CD8-positive, alpha-beta memory T cell (primary cell): ENCODE data around the gene PPTC7. TPM values are rescaled to one million over a fixed set of nuclear protein-coding genes. Genes with fewer than 3 reads are reported as not detected.

Source experiments
- CTCF ChIA-PET: fragments of 350-600 bp; sonication (Branson Sonifier 250); formaldehyde crosslinking; loops from one replicate; lab custom pipeline; 2021; ENCODE audit warnings: antibody characterized with exemption; lab: Charles Lee
- POLR2A ChIA-PET: fragments of 350-600 bp; sonication (Branson Sonifier 250); formaldehyde crosslinking; loops from one replicate; lab custom pipeline; 2021; ENCODE audit warnings: antibody characterized with exemption; lab: Charles Lee
- DNase-seq, 5 donors: peaks; one replicate each; pipeline versions ENCODE4 v3.0.0 to v3.0.0-alpha.2; 2020 to 2022; ENCODE audit warnings: mixed read lengths in 1 of 5
- H3K27ac ChIP-seq: one replicate; pipeline ENCODE4 v1.7.0; 2013; ENCODE audit warnings: low read depth, mild to moderate bottlenecking, low read length, moderate library complexity
- H3K27me3 ChIP-seq: 2 replicates; pipeline ENCODE4 v1.7.0; 2013; ENCODE audit warnings: low read length, mild to moderate bottlenecking; ENCODE audit not compliant: insufficient read depth, poor library complexity, severe bottlenecking
- H3K36me3 ChIP-seq: 2 replicates; pipeline ENCODE4 v1.7.0; 2013; ENCODE audit warnings: mild to moderate bottlenecking, low read length, moderate library complexity; ENCODE audit not compliant: insufficient read depth
- H3K4me1 ChIP-seq: 2 replicates; pipeline ENCODE4 v1.7.0; 2013; ENCODE audit warnings: mild to moderate bottlenecking, low read length, moderate library complexity; ENCODE audit not compliant: insufficient read depth
- H3K4me3 ChIP-seq: 2 replicates; pipeline ENCODE4 v1.7.0; 2013; ENCODE audit warnings: mild to moderate bottlenecking, low read length
- H3K9me3 ChIP-seq: 2 replicates; pipeline ENCODE4 v1.7.0; 2013; ENCODE audit warnings: mild to moderate bottlenecking, low read length
- H3K27ac Mint-ChIP-seq, 8 donors: one replicate each; pipeline ENCODE4 v1.8.0; 2020 to 2021; ENCODE audit warnings: mixed read lengths in 8 of 8, mild to moderate bottlenecking in 6 of 8, inconsistent platforms in 3 of 8, moderate library complexity in 3 of 8
- H3K27me3 Mint-ChIP-seq, 2 donors: one replicate each; pipeline ENCODE4 v1.8.0; 2020 to 2021; ENCODE audit warnings: mixed read lengths in 2 of 2, mild to moderate bottlenecking in 1 of 2, moderate library complexity in 1 of 2
- H3K36me3 Mint-ChIP-seq, 3 donors: one replicate each; pipeline ENCODE4 v1.8.0; 2020 to 2021; ENCODE audit warnings: mixed read lengths in 3 of 3, inconsistent platforms in 1 of 3, mild to moderate bottlenecking in 1 of 3
- H3K4me1 Mint-ChIP-seq, 3 donors: one replicate each; pipeline ENCODE4 v1.8.0; 2020 to 2021; ENCODE audit warnings: mixed read lengths in 3 of 3, inconsistent platforms in 1 of 3, mild to moderate bottlenecking in 1 of 3
- H3K4me3 Mint-ChIP-seq, 7 donors: one replicate each; pipeline ENCODE4 v1.8.0; 2020 to 2021; ENCODE audit warnings: mixed read lengths in 7 of 7, mild to moderate bottlenecking in 6 of 7, moderate library complexity in 4 of 7, inconsistent platforms in 2 of 7
- H3K9me3 Mint-ChIP-seq, 5 donors: one replicate each; pipeline ENCODE4 v1.8.0; 2020 to 2022; ENCODE audit warnings: mixed read lengths in 5 of 5, mild to moderate bottlenecking in 3 of 5, moderate library complexity in 2 of 5, inconsistent platforms in 1 of 5
- polyA plus RNA-seq: library from polyadenylated mRNA; unstranded; fragments of 300-500 nt; fragmentation: Illumina TruSeq; gene quantifications from one replicate; pipeline ENCODE4 v1.2.3, GENCODE V29; 2021
- total RNA-seq, 2 experiments: library from RNA; stranded (reverse); gene quantifications; one replicate each; pipeline ENCODE4 v1.2.3, GENCODE V29; 2021

Gene PPTC7
- total and polyA plus RNA-seq, 3 experiments from 2014 or later = 11.7 to 52.0 (median 52.0) TPM

GRCh38 chr12:110543252-110543959 is 39.7 kb downstream of the PPTC7 start:
- Mint-ChIP-seq H3K36me3 (peaks cover 3 to 71% (median 10%) of the 10 kb centered on the region in 3 donors), H3K4me3 (no peak overlapping the region), H3K27me3 (peaks cover 0 to 2% of the 10 kb centered on the region in 2 donors), H3K9me3 (no peaks in the 10 kb centered on the region), H3K27ac (peak overlapping the region in 5 of 8 donors; percentile 18 to 64 (median 31)), H3K4me1 (peaks cover 18 to 40% (median 28%) of the 10 kb centered on the region in 3 donors)
- no peaks in the 10 kb centered on the region for H3K9me3 ChIP-seq
- no peak for DNase-seq
- no peak overlapping the region for H3K27ac ChIP-seq
- ChIA-PET CTCF (interaction anchor here (0.9 to 1.6 kb wide), 4 partner anchors 57 to 77 kb away, joined by 3 to 4 read pairs (median 3); no protein-coding TSS in a partner anchor), POLR2A (no interaction called here)
- no peaks in the 10 kb centered on the region for H3K4me1 ChIP-seq
- no peaks in the 10 kb centered on the region for H3K27me3 ChIP-seq
- H3K4me3 ChIP-seq = no peak overlapping the region
- peaks cover 21% of the 10 kb centered on the region for H3K36me3 ChIP-seq

GRCh38 chr12:110540048-110540447 is 43.1 kb downstream of the PPTC7 start:
- Histone ChIP-seq H3K9me3 (no peaks in the 10 kb centered on the region), H3K4me3 (no peak overlapping the region), H3K27me3 (no peaks in the 10 kb centered on the region), H3K4me1 (no peaks in the 10 kb centered on the region), H3K27ac (no peak overlapping the region), H3K36me3 (peaks cover 39% of the 10 kb centered on the region)
- Mint-ChIP-seq H3K4me1 (peaks cover 10 to 22% (median 15%) of the 10 kb centered on the region in 3 donors), H3K27ac (peak overlapping the region in 1 of 8 donors; percentile 78), H3K27me3 (peaks cover 0 to 2% of the 10 kb centered on the region in 2 donors), H3K4me3 (no peak overlapping the region), H3K9me3 (no peaks in the 10 kb centered on the region), H3K36me3 (peaks cover 3 to 80% (median 21%) of the 10 kb centered on the region in 3 donors)
- ChIA-PET POLR2A (no interaction called here), CTCF (no interaction called here)
- no peak for DNase-seq

GRCh38 chr12:110538869-110539622 is 44.1 kb downstream of the PPTC7 start:
- peaks cover 39% of the 10 kb centered on the region for H3K36me3 ChIP-seq
- H3K9me3 Mint-ChIP-seq = no peaks in the 10 kb centered on the region
- H3K4me3 Mint-ChIP-seq = no peak overlapping the region
- peaks cover 3 to 83% (median 21%) of the 10 kb centered on the region in 3 donors for H3K36me3 Mint-ChIP-seq
- POLR2A ChIA-PET = no interaction called here
- H3K4me1 Mint-ChIP-seq = peaks cover 15 to 21% (median 15%) of the 10 kb centered on the region in 3 donors
- no peak overlapping the region for H3K27ac ChIP-seq
- peak overlapping the region in 5 of 8 donors; percentile 24 to 83 (median 33) for H3K27ac Mint-ChIP-seq
- H3K27me3 Mint-ChIP-seq = peaks cover 0 to 2% of the 10 kb centered on the region in 2 donors
- CTCF ChIA-PET = interaction anchor here (0.9 kb wide), 1 partner anchor 9 kb away, joined by 3 read pairs; no protein-coding TSS in a partner anchor
- H3K4me3 ChIP-seq = no peak overlapping the region
- DNase-seq = no peak
- no peaks in the 10 kb centered on the region for H3K9me3 ChIP-seq
- no peaks in the 10 kb centered on the region for H3K27me3 ChIP-seq
- H3K4me1 ChIP-seq = no peaks in the 10 kb centered on the region

GRCh38 chr12:110537605-110538409 is 45.3 kb downstream of the PPTC7 start:
- H3K36me3 ChIP-seq = peaks cover 39% of the 10 kb centered on the region
- Mint-ChIP-seq H3K27me3 (peaks cover 0 to 2% of the 10 kb centered on the region in 2 donors), H3K9me3 (no peaks in the 10 kb centered on the region), H3K4me3 (no peak overlapping the region), H3K27ac (peak overlapping the region in 4 of 8 donors; percentile 11 to 71 (median 50)), H3K4me1 (peaks cover 6 to 12% (median 9%) of the 10 kb centered on the region in 3 donors), H3K36me3 (peaks cover 0 to 80% (median 20%) of the 10 kb centered on the region in 3 donors)
- CTCF ChIA-PET = interaction anchor here (0.9 kb wide), 1 partner anchor 8 kb away, joined by 3 read pairs; no protein-coding TSS in a partner anchor
- POLR2A ChIA-PET = interaction anchor here (0.5 kb wide), 1 partner anchor 57 kb away, joined by 3 read pairs; no protein-coding TSS in a partner anchor
- H3K4me3 ChIP-seq = no peak overlapping the region
- H3K27ac ChIP-seq = no peak overlapping the region
- H3K27me3 ChIP-seq = no peaks in the 10 kb centered on the region
- no peaks in the 10 kb centered on the region for H3K9me3 ChIP-seq
- H3K4me1 ChIP-seq = no peaks in the 10 kb centered on the region
- no peak for DNase-seq

GRCh38 chr12:110536834-110537604 is 46.1 kb downstream of the PPTC7 start:
- peaks cover 39% of the 10 kb centered on the region for H3K36me3 ChIP-seq
- no peak overlapping the region for H3K4me3 ChIP-seq
- peaks cover 0 to 2% of the 10 kb centered on the region in 2 donors for H3K27me3 Mint-ChIP-seq
- no peaks in the 10 kb centered on the region for H3K9me3 Mint-ChIP-seq
- peak overlapping the region in 4 of 8 donors; percentile 3 to 71 (median 46) for H3K27ac Mint-ChIP-seq
- no peak overlapping the region for H3K4me3 Mint-ChIP-seq
- no peak overlapping the region for H3K27ac ChIP-seq
- POLR2A ChIA-PET = interaction anchor here (0.5 to 0.6 kb wide), 3 partner anchors 56 to 99 kb away, joined by 3 to 5 read pairs (median 3); no protein-coding TSS in a partner anchor
- H3K36me3 Mint-ChIP-seq = peaks cover 0 to 81% (median 20%) of the 10 kb centered on the region in 3 donors
- CTCF ChIA-PET = no interaction called here
- no peaks in the 10 kb centered on the region for H3K27me3 ChIP-seq
- H3K9me3 ChIP-seq = no peaks in the 10 kb centered on the region
- H3K4me1 ChIP-seq = no peaks in the 10 kb centered on the region
- H3K4me1 Mint-ChIP-seq = peaks cover 6 to 9% (median 9%) of the 10 kb centered on the region in 3 donors
- DNase-seq = no peak

GRCh38 chr12:110534811-110535210 is 48.3 kb downstream of the PPTC7 start:
- H3K27ac ChIP-seq = no peak overlapping the region
- Mint-ChIP-seq H3K36me3 (peaks cover 0 to 89% (median 24%) of the 10 kb centered on the region in 3 donors), H3K27me3 (peaks cover 0 to 1% of the 10 kb centered on the region in 2 donors), H3K4me1 (peaks cover 6 to 14% (median 9%) of the 10 kb centered on the region in 3 donors), H3K4me3 (no peak overlapping the region), H3K27ac (peak overlapping the region in 3 of 8 donors; percentile 22 to 32 (median 29)), H3K9me3 (no peaks in the 10 kb centered on the region)
- H3K4me3 ChIP-seq = no peak overlapping the region
- H3K9me3 ChIP-seq = no peaks in the 10 kb centered on the region
- POLR2A ChIA-PET = interaction anchor here (1.0 kb wide), 1 partner anchor 9 kb away, joined by 3 read pairs; no protein-coding TSS in a partner anchor
- no peaks in the 10 kb centered on the region for H3K4me1 ChIP-seq
- DNase-seq = no peak
- peaks cover 38% of the 10 kb centered on the region for H3K36me3 ChIP-seq
- H3K27me3 ChIP-seq = no peaks in the 10 kb centered on the region
- CTCF ChIA-PET = interaction anchor here (0.6 to 2.0 kb wide), 4 partner anchors 17 to 479 kb away, joined by 3 to 10 read pairs (median 4); no protein-coding TSS in a partner anchor
